Neural progenitor cell (in vitro differentiated cells): ENCODE data around the gene SPSB2.
"Not testable (repeated sequence)": the region's sequence is repeated elsewhere in the genome, so short reads cannot be mapped to it uniquely, and the experiment has no call there.

Experiments used
- EZH2 ChIP-seq: fragments of 200-600 bp; sonication (generic); IDR thresholded peaks from 2 replicates; pipeline ENCODE4 v1.6.1; 2017; ENCODE audit warnings: antibody characterized with exemption, mild to moderate bottlenecking, moderate library complexity
- EZH2phosphoT487 ChIP-seq: fragments of 200-600 bp; sonication (generic); IDR thresholded peaks from 2 replicates; pipeline ENCODE4 v1.6.1; 2017; ENCODE audit warnings: antibody characterized with exemption
- TF ChIP-seq, protein P1 (sequence below): fragments of 200-600 bp; sonication (generic); IDR thresholded peaks from 2 replicates; pipeline ENCODE4 v1.5.1; 2017; ENCODE audit warnings: antibody characterized with exemption, mild to moderate bottlenecking

GRCh38 chr12:6886206-6886999 lies 13.3 kb upstream of the SPSB2 start:
- TF ChIP-seq, protein P1, sequence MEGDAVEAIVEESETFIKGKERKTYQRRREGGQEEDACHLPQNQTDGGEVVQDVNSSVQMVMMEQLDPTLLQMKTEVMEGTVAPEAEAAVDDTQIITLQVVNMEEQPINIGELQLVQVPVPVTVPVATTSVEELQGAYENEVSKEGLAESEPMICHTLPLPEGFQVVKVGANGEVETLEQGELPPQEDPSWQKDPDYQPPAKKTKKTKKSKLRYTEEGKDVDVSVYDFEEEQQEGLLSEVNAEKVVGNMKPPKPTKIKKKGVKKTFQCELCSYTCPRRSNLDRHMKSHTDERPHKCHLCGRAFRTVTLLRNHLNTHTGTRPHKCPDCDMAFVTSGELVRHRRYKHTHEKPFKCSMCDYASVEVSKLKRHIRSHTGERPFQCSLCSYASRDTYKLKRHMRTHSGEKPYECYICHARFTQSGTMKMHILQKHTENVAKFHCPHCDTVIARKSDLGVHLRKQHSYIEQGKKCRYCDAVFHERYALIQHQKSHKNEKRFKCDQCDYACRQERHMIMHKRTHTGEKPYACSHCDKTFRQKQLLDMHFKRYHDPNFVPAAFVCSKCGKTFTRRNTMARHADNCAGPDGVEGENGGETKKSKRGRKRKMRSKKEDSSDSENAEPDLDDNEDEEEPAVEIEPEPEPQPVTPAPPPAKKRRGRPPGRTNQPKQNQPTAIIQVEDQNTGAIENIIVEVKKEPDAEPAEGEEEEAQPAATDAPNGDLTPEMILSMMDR, result not testable (repeated sequence)
- not testable (repeated sequence) for TF ChIP-seq EZH2phosphoT487, EZH2
